AG10803 (cell line): ENCODE results near the gene LTBP1.

Experiments
- DNase-seq: peaks from one replicate; pipeline ENCODE4 v3.0.0; 2010; ENCODE audit warnings: low read depth
- H3K4me3 ChIP-seq: 2 replicates; pipeline ENCODE4 v1.5.1; 2011; ENCODE audit warnings: mild to moderate bottlenecking, low read length, control low read depth
- TF ChIP-seq, protein P1 (sequence below): conservative IDR thresholded peaks from 2 replicates; pipeline ENCODE4 v1.5.1; 2011; ENCODE audit warnings: mild to moderate bottlenecking, low read length, control low read depth, inconsistent platforms

Gene LTBP1, protein sequence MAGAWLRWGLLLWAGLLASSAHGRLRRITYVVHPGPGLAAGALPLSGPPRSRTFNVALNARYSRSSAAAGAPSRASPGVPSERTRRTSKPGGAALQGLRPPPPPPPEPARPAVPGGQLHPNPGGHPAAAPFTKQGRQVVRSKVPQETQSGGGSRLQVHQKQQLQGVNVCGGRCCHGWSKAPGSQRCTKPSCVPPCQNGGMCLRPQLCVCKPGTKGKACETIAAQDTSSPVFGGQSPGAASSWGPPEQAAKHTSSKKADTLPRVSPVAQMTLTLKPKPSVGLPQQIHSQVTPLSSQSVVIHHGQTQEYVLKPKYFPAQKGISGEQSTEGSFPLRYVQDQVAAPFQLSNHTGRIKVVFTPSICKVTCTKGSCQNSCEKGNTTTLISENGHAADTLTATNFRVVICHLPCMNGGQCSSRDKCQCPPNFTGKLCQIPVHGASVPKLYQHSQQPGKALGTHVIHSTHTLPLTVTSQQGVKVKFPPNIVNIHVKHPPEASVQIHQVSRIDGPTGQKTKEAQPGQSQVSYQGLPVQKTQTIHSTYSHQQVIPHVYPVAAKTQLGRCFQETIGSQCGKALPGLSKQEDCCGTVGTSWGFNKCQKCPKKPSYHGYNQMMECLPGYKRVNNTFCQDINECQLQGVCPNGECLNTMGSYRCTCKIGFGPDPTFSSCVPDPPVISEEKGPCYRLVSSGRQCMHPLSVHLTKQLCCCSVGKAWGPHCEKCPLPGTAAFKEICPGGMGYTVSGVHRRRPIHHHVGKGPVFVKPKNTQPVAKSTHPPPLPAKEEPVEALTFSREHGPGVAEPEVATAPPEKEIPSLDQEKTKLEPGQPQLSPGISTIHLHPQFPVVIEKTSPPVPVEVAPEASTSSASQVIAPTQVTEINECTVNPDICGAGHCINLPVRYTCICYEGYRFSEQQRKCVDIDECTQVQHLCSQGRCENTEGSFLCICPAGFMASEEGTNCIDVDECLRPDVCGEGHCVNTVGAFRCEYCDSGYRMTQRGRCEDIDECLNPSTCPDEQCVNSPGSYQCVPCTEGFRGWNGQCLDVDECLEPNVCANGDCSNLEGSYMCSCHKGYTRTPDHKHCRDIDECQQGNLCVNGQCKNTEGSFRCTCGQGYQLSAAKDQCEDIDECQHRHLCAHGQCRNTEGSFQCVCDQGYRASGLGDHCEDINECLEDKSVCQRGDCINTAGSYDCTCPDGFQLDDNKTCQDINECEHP (N-terminal part only)

DNA sequence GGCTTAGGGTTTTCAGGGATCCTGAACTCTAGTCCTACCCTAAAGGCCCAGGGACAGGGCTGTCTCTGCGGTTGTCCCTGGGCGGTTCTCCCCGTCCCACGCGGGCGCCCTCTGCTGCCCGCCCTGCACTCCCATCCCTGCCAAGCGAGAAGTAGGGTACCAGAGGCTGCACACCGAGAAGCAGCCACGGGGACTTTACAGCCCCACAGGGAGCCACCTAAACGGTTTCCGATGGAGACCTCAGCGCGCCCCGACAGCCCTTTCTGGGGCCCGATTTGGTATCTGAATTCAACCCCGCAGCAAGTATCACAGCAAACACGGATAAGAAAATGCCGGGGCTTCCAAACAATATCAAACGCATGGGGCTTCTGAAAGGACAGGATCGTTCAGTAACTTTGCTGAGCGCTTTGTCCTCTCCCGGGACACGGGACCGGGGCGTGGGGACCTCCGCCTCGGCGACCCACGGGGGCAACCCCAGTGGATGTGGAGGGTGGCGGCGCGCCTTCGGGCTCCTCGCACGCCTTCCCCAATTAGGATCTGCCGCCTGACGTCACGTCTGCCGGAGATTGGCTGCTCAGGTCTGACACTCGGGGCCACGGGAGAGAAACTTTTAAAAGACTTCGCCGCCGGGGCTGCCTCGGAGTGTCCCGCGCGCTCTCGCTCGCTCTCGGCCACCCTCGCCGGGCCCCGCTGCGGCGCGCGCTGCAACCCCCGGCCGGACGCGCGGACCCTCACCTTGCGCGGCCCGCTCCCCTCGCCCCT is at the start of gene LTBP1:
LTBP1 (plus strand) TSS at position 640 of the 762 bp plus-strand sequence. CDS start 372 bp downstream, outside the sequence.
- peak; percentile 53 for DNase-seq
- peak within 1 kb of the TSS; percentile 66 for H3K4me3 ChIP-seq
- TF ChIP-seq, protein P1, sequence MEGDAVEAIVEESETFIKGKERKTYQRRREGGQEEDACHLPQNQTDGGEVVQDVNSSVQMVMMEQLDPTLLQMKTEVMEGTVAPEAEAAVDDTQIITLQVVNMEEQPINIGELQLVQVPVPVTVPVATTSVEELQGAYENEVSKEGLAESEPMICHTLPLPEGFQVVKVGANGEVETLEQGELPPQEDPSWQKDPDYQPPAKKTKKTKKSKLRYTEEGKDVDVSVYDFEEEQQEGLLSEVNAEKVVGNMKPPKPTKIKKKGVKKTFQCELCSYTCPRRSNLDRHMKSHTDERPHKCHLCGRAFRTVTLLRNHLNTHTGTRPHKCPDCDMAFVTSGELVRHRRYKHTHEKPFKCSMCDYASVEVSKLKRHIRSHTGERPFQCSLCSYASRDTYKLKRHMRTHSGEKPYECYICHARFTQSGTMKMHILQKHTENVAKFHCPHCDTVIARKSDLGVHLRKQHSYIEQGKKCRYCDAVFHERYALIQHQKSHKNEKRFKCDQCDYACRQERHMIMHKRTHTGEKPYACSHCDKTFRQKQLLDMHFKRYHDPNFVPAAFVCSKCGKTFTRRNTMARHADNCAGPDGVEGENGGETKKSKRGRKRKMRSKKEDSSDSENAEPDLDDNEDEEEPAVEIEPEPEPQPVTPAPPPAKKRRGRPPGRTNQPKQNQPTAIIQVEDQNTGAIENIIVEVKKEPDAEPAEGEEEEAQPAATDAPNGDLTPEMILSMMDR, result peak; percentile 69

DNA sequence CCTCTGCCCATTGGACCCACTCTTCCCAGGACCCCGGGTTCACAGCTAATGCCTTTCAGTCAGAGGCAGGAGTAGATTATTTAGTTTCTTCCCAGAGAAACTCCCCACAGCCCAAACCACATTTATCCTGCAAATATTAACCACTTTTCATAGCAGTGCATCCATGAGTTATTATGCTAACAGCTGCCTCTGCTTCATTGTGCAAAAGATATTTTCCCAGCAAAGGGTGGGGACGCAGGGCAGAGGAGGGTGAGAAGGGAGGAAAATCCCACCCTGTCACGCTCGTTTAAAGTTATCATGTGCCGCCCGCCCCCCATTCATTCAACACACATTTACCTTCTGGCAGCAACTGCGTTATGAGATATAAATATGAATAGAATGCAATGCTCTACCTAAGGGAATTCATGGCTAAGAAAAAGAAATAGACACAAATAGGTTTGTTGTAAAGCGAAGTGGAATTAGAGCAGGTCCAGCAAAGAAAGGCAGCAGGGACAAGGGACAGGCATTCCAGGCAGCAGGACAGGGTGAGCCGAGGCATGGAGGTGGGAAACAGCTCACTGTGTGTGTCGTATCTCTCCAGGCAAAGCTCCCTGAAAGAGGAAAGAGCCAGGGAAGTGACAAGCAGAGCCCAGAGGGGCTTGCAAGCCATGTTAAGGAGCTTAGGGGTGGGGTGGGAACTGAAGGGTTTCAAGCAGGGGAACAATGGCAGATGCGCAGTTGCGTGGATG is 46.3 kb upstream of the LTBP1 start:
- DNase-seq, result no peak
- TF ChIP-seq, protein P1, result no peak
- no peak overlapping the region for H3K4me3 ChIP-seq

DNA sequence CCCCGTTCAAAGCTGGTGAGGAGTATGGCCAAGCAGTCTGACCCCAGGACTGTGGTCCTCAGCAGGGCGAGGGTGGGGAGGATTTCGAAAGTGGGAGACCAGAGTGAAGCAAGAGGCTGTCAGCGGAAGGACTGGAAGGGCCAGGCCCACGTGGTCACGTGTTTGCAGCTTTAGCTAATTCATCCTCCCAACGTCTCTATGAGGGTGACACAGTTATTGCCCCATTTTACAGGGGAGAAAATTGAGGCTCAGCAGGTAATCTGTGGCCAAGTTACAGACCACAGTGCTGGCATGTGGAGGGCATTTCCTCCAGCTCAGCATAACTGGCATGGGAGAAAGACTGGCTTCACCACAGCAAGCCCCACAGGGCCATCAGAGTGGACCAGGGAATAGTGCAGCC is 45.4 kb upstream of the LTBP1 start:
- no peak for DNase-seq
- TF ChIP-seq, protein P1, result no peak
- H3K4me3 ChIP-seq, result no peak overlapping the region

DNA sequence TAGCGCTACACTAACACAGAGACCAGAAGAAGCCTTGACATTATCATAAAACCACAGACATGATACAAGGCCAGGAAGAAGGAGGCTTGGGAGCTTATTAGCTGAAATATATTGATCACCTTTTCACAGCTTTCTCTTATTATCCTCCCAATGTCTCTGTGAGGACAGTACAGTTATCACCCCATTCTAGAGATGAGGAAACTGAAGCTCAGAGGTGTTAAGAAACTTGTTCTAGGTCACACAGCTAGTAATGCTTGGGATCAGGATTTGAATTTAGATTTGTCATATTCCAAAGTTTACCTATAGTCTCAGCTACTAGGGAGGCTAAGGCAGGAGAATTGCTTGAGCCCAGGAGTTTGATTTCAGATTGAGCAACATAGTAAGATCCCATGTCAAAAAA is 44.6 kb upstream of the LTBP1 start:
- TF ChIP-seq, protein P1, result no peak
- H3K4me3 ChIP-seq, result no peak overlapping the region
- no peak for DNase-seq

DNA sequence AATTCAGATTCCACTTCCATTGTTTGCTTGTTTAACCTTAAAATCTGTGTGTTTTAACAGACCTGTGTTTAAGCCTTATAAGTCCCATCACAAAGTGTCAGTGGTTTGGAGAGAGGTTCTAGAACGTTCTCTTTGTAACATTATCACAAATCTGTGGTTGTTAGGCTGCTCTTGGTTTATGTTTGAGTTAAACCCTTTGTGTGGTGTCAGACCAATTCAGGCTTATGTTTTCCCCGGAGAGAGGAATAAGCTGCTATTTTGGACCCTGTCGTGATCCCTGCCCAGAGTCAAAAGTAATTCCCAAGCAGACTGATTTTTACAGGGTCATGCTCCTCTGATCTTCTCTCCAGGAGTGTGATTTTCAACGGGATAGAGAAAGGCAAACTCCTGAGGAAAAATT is 43.8 kb upstream of the LTBP1 start:
- DNase-seq, result no peak
- TF ChIP-seq, protein P1, result no peak

DNA sequence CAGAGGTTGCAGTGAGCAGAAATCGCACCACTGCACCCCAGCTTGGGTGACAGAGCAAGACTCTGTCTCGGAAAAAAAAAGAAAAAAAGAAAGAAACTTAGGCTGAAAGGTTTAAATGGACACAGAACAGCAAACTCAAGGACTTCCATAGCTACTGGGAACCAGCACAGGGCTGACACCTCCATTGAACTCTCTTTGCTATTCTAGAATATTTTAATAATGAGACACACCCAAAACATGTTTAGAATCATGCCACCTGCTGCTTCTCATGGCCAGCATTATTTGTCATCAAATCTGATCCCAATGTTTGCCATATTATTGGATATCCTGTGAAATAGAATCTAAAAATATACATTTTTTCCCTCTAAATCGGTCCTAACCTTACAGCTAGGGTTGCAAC is 42.7 kb upstream of the LTBP1 start:
- TF ChIP-seq, protein P1, result no peak
- H3K4me3 ChIP-seq, result no peak overlapping the region
- no peak for DNase-seq

More for the DNA sequence above, 43.8 kb upstream of the LTBP1 start:
- H3K4me3 ChIP-seq, result no peak overlapping the region
